Ovary (tissue), 3 donors: Measurements from ENCODE around the gene ADORA1.

Experiments
- CTCF ChIP-seq, 3 donors: fragments of 450-650 bp in 2 of 3; fragments of 200-600 bp in 1 of 3; IDR thresholded peaks; one replicate each; pipeline versions ENCODE4 v1.5.1 to v1.8.0; 2016 to 2022; ENCODE audit warnings: antibody characterized with exemption in 3 of 3, mild to moderate bottlenecking in 1 of 3
- EP300 ChIP-seq: sonication (generic); formaldehyde crosslinking; IDR thresholded peaks from one replicate; pipeline ENCODE4 v1.6.1; 2017; ENCODE audit warnings: antibody characterized with exemption
- POLR2A ChIP-seq: fragments of 450-650 bp; IDR thresholded peaks from one replicate; pipeline ENCODE4 v1.6.1; 2017; ENCODE audit warnings: antibody characterized with exemption, mild to moderate bottlenecking, moderate library complexity
- donor health status: DM: no; HTN: no; CAD: no.

GRCh38 chr1:203210988-203211387, 83.5 kb downstream of the ADORA1 start:
- TF ChIP-seq CTCF (IDR thresholded peaks at IDR 0.05) (no peak), POLR2A (no peak), EP300 (no peak)
